ENCODE measurements around the gene ATP6V1B1.

ATP6V1B1 gene

DNA sequence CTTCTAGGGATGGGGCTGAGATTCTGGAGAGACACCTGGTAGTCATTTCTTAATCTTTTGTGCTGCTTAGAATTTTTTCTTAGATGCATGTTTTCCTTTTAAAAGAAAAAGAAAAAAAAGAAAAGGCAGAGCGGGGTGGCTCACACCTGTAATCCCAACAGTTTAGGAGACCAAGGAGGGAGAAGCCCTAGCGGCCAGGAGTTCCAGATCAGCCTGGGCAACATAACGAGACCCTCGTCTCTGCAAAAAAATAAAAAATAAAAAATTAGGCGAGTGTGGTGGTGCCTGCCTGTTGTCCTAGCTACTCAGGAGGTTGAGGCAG is 46.0 kb upstream of the ATP6V1B1 start:
- no peak overlapping the region for H3K4me3 ChIP-seq (ENCODE audit: low read depth, low read length)
- TF ChIP-seq, protein P1, sequence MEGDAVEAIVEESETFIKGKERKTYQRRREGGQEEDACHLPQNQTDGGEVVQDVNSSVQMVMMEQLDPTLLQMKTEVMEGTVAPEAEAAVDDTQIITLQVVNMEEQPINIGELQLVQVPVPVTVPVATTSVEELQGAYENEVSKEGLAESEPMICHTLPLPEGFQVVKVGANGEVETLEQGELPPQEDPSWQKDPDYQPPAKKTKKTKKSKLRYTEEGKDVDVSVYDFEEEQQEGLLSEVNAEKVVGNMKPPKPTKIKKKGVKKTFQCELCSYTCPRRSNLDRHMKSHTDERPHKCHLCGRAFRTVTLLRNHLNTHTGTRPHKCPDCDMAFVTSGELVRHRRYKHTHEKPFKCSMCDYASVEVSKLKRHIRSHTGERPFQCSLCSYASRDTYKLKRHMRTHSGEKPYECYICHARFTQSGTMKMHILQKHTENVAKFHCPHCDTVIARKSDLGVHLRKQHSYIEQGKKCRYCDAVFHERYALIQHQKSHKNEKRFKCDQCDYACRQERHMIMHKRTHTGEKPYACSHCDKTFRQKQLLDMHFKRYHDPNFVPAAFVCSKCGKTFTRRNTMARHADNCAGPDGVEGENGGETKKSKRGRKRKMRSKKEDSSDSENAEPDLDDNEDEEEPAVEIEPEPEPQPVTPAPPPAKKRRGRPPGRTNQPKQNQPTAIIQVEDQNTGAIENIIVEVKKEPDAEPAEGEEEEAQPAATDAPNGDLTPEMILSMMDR (IDR thresholded peaks at IDR 0.05; ENCODE audit: borderline replicate concordance, insufficient read depth, low read depth, low read length) = no peak

DNA sequence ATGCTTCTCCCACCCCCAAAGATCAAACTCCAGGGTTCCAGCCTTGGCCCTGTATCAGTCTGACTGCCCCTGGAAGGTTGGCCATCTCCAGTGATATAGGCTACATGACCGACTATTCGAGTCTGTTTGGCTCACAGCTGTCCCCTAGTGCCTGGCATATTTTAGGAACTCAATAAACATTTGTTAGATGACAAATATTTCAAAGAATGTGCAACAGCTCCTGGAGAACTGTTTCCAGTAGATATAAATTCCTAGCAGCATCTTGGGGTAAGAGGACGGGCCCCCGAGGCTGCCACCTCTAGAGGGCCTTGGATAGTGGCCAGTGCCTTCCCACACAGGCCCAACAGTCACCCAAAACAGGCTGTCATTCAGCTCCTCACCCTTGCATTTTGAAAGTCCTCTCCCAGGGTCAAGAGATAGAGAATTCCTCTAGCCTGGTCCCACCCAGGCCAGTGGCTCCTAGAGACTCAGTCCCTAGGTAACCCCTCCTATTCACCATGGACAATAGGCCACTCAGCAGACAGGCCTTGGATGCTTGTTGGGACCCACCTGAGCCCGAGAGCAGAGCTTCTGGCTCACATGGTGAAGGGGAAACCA is 45.1 kb upstream of the ATP6V1B1 start:
- TF ChIP-seq, protein P1 (IDR thresholded peaks at IDR 0.05; ENCODE audit: borderline replicate concordance, insufficient read depth, low read depth, low read length) = no peak

GRCh38 chr2:70891572-70892357 is 43.9 kb upstream of the ATP6V1B1 start:
- no peak overlapping the region for H3K4me3 ChIP-seq (ENCODE audit: low read depth, low read length)
- TF ChIP-seq, protein P1 (IDR thresholded peaks at IDR 0.05; ENCODE audit: borderline replicate concordance, insufficient read depth, low read depth, low read length) = no peak

More for the DNA sequence above, 45.1 kb upstream of the ATP6V1B1 start:
- no peak overlapping the region for H3K4me3 ChIP-seq (ENCODE audit: low read depth, low read length)

- TF ChIP-seq, protein P1 (IDR thresholded peaks at IDR 0.05; ENCODE audit: borderline replicate concordance, insufficient read depth, low read depth, low read length) = no peak
- no peak overlapping the region for H3K4me3 ChIP-seq (ENCODE audit: low read depth, low read length)
Measured at GRCh38 chr2:70892750-70893149, 43.0 kb upstream of the ATP6V1B1 start.

DNA sequence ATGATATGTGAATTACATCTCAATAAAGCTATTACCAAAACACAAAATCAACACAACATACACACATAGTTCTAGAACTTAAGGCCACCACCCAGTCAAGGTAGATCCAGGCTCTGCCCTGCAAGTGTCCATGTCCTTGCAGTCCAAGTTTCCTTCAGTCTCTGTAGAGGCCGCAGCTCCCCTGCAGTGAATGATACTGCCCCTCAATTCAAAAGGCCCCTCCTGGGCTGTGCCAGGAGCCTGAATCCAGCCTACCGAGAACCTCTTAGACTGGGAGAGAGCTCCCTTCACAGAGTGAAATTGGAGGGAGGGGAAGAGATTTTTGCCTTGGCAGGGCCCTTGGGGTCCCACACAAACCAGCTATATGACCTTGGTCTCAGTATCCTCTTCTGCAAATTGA is 42.5 kb upstream of the ATP6V1B1 start:
- no peak overlapping the region for H3K4me3 ChIP-seq (ENCODE audit: low read depth, low read length)
- TF ChIP-seq, protein P1 (IDR thresholded peaks at IDR 0.05; ENCODE audit: borderline replicate concordance, insufficient read depth, low read depth, low read length) = no peak

DNA sequence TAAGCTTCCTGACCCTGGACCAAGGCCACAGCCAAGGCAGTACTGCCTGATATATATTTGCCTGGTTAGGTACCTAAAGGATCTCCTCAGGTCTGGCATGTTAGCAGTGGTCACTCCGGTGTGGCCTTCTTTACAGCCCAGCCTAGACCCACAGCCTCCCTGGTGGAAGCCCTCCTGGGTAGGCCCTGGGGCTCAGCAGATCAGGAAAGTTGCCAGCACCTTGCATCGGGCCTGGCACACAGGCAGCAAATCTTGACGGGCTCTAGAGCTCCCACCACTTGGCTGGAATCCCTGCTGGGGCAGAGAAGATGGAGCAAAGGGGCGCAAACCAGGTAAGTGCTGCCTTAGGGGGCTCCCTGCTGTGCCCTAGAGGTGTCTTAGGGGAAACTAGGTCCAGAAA is 40.9 kb upstream of the ATP6V1B1 start:
- no peak overlapping the region for H3K4me3 ChIP-seq (ENCODE audit: low read depth, low read length)
- TF ChIP-seq, protein P1 (IDR thresholded peaks at IDR 0.05; ENCODE audit: borderline replicate concordance, insufficient read depth, low read depth, low read length) = no peak

DNA sequence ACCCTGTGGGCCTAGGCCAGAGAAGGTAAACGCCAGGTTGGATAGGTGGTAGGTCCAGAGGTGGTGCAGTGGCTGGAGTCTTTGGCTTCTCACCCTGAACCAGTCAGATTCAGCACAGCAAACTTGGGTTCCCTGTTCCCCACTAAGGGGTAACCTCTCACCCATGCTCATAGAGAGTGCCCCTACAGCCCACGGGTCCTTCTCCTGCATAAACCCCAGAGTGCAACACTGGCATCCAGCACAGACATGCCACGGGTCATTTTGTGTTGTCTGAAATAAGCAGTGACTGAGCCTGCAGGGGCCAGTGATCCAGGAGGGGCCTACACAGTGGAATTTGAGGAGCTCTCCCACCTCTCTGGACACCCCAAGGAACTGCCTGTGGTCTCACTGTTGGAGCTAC is 40.5 kb upstream of the ATP6V1B1 start:
- no peak overlapping the region for H3K4me3 ChIP-seq (ENCODE audit: low read depth, low read length)
- TF ChIP-seq, protein P1 (IDR thresholded peaks at IDR 0.05; ENCODE audit: borderline replicate concordance, insufficient read depth, low read depth, low read length) = no peak

Data from GM12875 (cell line).